ENCODE results near the gene ARPC4. TPM values are rescaled to one million over a fixed set of nuclear protein-coding genes. Genes with fewer than 3 reads are reported as not detected.

The ARPC4 gene
- total RNA-seq, 6 experiments from 2014 or later: 42.0 to 80.3 (median 57.3) TPM

- no peaks in the 10 kb centered on the region for H3K36me3 ChIP-seq
- no peak overlapping the region for H3K4me3 ChIP-seq
- no peaks in the 10 kb centered on the region for H3K4me1 ChIP-seq
- TF ChIP-seq CTCF (IDR thresholded peaks at IDR 0.05): peak in 2 of 4 donors; percentile 28 to 33
- no peak for TF ChIP-seq POLR2A (IDR thresholded peaks at IDR 0.05)
- intact Hi-C loops (cut with DNase I): no loop called here
- 90% methylated on average over 5 of the region's 20 CpGs for WGBS (ENCODE audit: insufficient coverage, low coverage, low lambda C conversion rate, missing lambda C conversion rate)
- no peaks in the 10 kb centered on the region for H3K27me3 ChIP-seq
- DNase-seq: no peak
- H3K9me3 ChIP-seq: no peaks in the 10 kb centered on the region
- no peak overlapping the region for H3K27ac ChIP-seq
- peak; percentile 39 to 72 (median 49) for ATAC-seq
Measured at GRCh38 chr3:9826815-9827573, 34.1 kb downstream of the ARPC4 start.

DNA sequence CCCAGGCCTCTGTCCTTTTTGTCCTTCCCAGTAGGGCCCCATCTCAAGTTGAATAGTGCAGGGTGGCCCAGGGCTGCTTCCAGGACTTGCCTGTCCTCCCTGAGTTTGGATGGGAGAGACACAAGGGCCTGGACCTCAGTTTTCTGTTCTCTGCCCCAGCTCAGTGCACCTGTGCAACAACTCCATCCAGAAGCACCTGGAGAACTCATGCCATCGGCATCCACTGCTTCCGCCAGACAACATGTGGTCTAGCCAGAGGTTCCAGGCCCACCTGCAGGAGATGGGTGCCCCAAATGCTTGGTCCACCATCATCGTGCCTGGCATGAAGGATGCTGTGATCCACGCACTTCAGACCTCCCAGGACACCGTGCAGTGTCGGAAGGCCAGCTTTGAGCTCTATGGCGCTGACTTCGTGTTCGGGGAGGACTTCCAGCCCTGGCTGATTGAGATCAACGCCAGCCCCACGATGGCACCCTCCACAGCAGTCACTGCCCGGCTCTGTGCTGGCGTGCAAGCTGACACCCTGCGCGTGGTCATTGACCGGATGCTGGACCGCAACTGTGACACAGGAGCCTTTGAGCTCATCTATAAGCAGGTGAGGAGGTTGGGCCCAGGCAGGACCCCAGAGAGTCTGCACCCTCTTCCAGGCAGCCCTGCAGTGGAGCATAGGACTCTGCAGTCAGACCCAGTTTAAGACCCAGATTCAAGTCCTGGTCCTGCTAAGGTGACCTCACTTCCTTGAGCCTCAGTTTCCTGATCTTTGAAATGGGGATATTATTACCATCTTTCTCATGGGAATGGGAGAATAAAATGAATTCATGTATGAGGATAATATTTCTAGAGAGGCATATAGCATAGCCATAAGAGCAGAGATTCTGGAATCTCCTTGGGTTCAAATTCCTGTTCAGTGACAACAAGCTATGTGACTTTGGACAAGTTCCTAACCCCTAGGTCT, 36.2 kb downstream of the ARPC4 start:
- no CpG with 5 or more reads among the region's 17 CpGs for WGBS (ENCODE audit: insufficient coverage, low coverage, low lambda C conversion rate, missing lambda C conversion rate)
- no peaks in the 10 kb centered on the region for H3K36me3 ChIP-seq
- intact Hi-C loops (cut with DNase I): no loop called here
- DNase-seq (no peak), ATAC-seq (no peak)
- no peak overlapping the region for H3K4me3 ChIP-seq
- TF ChIP-seq POLR2A (IDR thresholded peaks at IDR 0.05) (no peak), CTCF (IDR thresholded peaks at IDR 0.05) (no peak)
- no peak overlapping the region for H3K27ac ChIP-seq
- no peaks in the 10 kb centered on the region for H3K4me1 ChIP-seq
- H3K27me3 ChIP-seq: no peaks in the 10 kb centered on the region
- H3K9me3 ChIP-seq: no peaks in the 10 kb centered on the region

- WGBS (ENCODE audit: insufficient coverage, low coverage, low lambda C conversion rate, missing lambda C conversion rate): 95% methylated on average over 3 of the region's 3 CpGs
- H3K27ac ChIP-seq: no peak overlapping the region
- no peak for ATAC-seq
Measured at GRCh38 chr3:9831253-9831652, 38.4 kb downstream of the ARPC4 start.

GRCh38 chr3:9833078-9833477, 40.2 kb downstream of the ARPC4 start:
- ATAC-seq (no peak), DNase-seq (no peak)
- Histone ChIP-seq H3K27ac (no peak overlapping the region), H3K4me3 (no peak overlapping the region), H3K36me3 (peaks cover 0 to 6% (median 0%) of the 10 kb centered on the region in 4 donors), H3K9me3 (no peaks in the 10 kb centered on the region), H3K4me1 (no peaks in the 10 kb centered on the region), H3K27me3 (no peaks in the 10 kb centered on the region)
- no peak for TF ChIP-seq POLR2A (IDR thresholded peaks at IDR 0.05)
- TF ChIP-seq CTCF (IDR thresholded peaks at IDR 0.05): no peak
- intact Hi-C loops (cut with DNase I): no loop called here
- no CpG with 5 or more reads among the region's 9 CpGs for WGBS (ENCODE audit: insufficient coverage, low coverage, low lambda C conversion rate, missing lambda C conversion rate)

More at GRCh38 chr3:9831253-9831652, 38.4 kb downstream of the ARPC4 start:
- no peaks in the 10 kb centered on the region for H3K27me3 ChIP-seq
- no peak for DNase-seq
- H3K9me3 ChIP-seq: no peaks in the 10 kb centered on the region
- intact Hi-C loops (cut with DNase I): no loop called here
- H3K4me3 ChIP-seq: no peak overlapping the region
- TF ChIP-seq POLR2A (IDR thresholded peaks at IDR 0.05) (no peak), CTCF (IDR thresholded peaks at IDR 0.05) (no peak)
- peaks cover 0 to 6% (median 0%) of the 10 kb centered on the region in 4 donors for H3K36me3 ChIP-seq
- no peaks in the 10 kb centered on the region for H3K4me1 ChIP-seq
